OCI-LY7 (cell line): Measurements from ENCODE around the gene FRMD3. TPM values are rescaled to one million over a fixed set of nuclear protein-coding genes. Genes with fewer than 3 reads are reported as not detected.

Source experiments
- BruUV-seq: library from RNA; stranded (reverse); fragments of 400-500 nt; replicated peaks from 2 replicates; lab custom pipeline; 2021; lab: Mats Ljungman, UMichigan
- CTCF ChIA-PET: fragments of 300-600 bp; sonication (Branson Sonifier 250); formaldehyde crosslinking; loops from one replicate; lab custom pipeline; 2022; ENCODE audit warnings: antibody characterized with exemption; ENCODE audit not compliant: unreplicated experiment; lab: Charles Lee
- POLR2A ChIA-PET: fragments of 300-600 bp; sonication (Branson Sonifier 250); formaldehyde crosslinking; loops from one replicate; lab custom pipeline; 2022; ENCODE audit warnings: antibody characterized with exemption; lab: Charles Lee
- DNase-seq: peaks from one replicate; pipeline ENCODE4 v3.0.0-alpha.2; 2015; ENCODE audit warnings: low spot score
- H2AFZ ChIP-seq: fragments of 200-600 bp; sonication (generic), shearing (Covaris generic); 2 replicates; pipeline ENCODE4 v1.6.1; 2014; ENCODE audit warnings: mild to moderate bottlenecking, antibody characterized with exemption, low read length, moderate library complexity
- H3K27ac ChIP-seq: fragments of 200-600 bp; sonication (generic); 2 replicates; pipeline ENCODE4 v1.5.1; 2014; ENCODE audit warnings: mixed run types, low read depth, mild to moderate bottlenecking, moderate library complexity, low read length, inconsistent platforms; ENCODE audit not compliant: poor library complexity, severe bottlenecking
- H3K36me3 ChIP-seq: fragments of 200-600 bp; sonication (generic); 2 replicates; pipeline ENCODE4 v1.6.1; 2014; ENCODE audit warnings: mild to moderate bottlenecking, antibody characterized with exemption, low read length, moderate library complexity, mixed read lengths; ENCODE audit not compliant: insufficient read depth
- H3K4me1 ChIP-seq: fragments of 200-600 bp; sonication (generic); 2 replicates; pipeline ENCODE4 v1.5.1; 2014; ENCODE audit warnings: mild to moderate bottlenecking, low read length; ENCODE audit not compliant: insufficient read depth, poor library complexity, severe bottlenecking
- H3K4me2 ChIP-seq: fragments of 200-600 bp; sonication (generic); 2 replicates; pipeline ENCODE4 v1.6.1; 2014; ENCODE audit warnings: mild to moderate bottlenecking, low read length
- H3K4me3 ChIP-seq: fragments of 200-600 bp; sonication (generic); 2 replicates; pipeline ENCODE4 v1.5.1; 2014; ENCODE audit warnings: mild to moderate bottlenecking, low read depth, low read length; ENCODE audit not compliant: poor library complexity, severe bottlenecking
- H3K79me2 ChIP-seq: fragments of 200-600 bp; sonication (generic); 2 replicates; pipeline ENCODE4 v1.6.1; 2016; ENCODE audit warnings: low read depth, mild to moderate bottlenecking, low read length, moderate library complexity, mixed read lengths; ENCODE audit not compliant: insufficient read depth
- H3K9me2 ChIP-seq: fragments of 200-600 bp; sonication (generic); 2 replicates; pipeline ENCODE4 v1.6.1; 2016; ENCODE audit warnings: mild to moderate bottlenecking, low read length, mixed read lengths; ENCODE audit not compliant: insufficient read depth
- H3K9me3 ChIP-seq: fragments of 200-600 bp; sonication (generic); 2 replicates; pipeline ENCODE4 v1.6.1; 2014; ENCODE audit warnings: mild to moderate bottlenecking, mixed run types, low read length, mixed read lengths
- H4K20me1 ChIP-seq: fragments of 200-600 bp; sonication (generic); 2 replicates; pipeline ENCODE4 v1.6.1; 2014; ENCODE audit warnings: mild to moderate bottlenecking, antibody characterized with exemption, low read length, moderate library complexity, mixed read lengths; ENCODE audit not compliant: insufficient read depth
- CTCF ChIP-seq: fragments of 200-600 bp; sonication (generic); conservative IDR thresholded peaks from 2 replicates; pipeline ENCODE4 v1.5.1; 2014; ENCODE audit warnings: mild to moderate bottlenecking, antibody characterized with exemption, low read length, moderate library complexity, mixed read lengths
- EZH2phosphoT487 ChIP-seq: fragments of 200-600 bp; sonication (generic); IDR thresholded peaks from 2 replicates; pipeline ENCODE4 v1.6.1; 2018; ENCODE audit warnings: low read depth, borderline replicate concordance, mild to moderate bottlenecking, mixed run types, antibody characterized with exemption, low read length, moderate library complexity, mixed read lengths
- intact Hi-C: fragments of 100-400 bp; cut with micrococcal nuclease; formaldehyde crosslinking; loops from one replicate; pipeline ENCODE4 v1.10.0; 2022; ENCODE audit not compliant: unreplicated experiment
- total RNA-seq, 2 experiments: library from RNA; depleted of rRNA in 1 of 2; stranded (reverse); fragments of >200 nt in 1 of 2; shearing (Covaris generic) in 1 of 2; gene quantifications; 2 replicates each; pipeline ENCODE4 v1.2.3, GENCODE V29; 2014 to 2022

The FRMD3 gene
- total RNA-seq, 2 experiments from 2014 or later, result 0.48 to 1.4 TPM

- no TSS peak for BruUV-seq
- TF ChIP-seq CTCF (no peak), EZH2phosphoT487 (no peak)
- Histone ChIP-seq H3K9me3 (no peaks in the 10 kb centered on the region), H3K79me2 (no peaks in the 10 kb centered on the region), H3K4me2 (no peak overlapping the region), H3K27ac (no peak overlapping the region), H3K4me3 (no peak overlapping the region), H4K20me1 (no peaks in the 10 kb centered on the region), H2AFZ (no peak overlapping the region), H3K36me3 (no peaks in the 10 kb centered on the region), H3K9me2 (no peaks in the 10 kb centered on the region), H3K4me1 (no peaks in the 10 kb centered on the region)
- no peak for DNase-seq
- intact Hi-C loops, result no loop called here
- ChIA-PET POLR2A (interaction anchor here (0.6 kb wide), 1 partner anchor 13 kb away, joined by 3 read pairs; no protein-coding TSS in a partner anchor), CTCF (no interaction called here)
These were observed 183.2 kb downstream of the FRMD3 start for GRCh38 chr9:83355024-83355444.

GRCh38 chr9:83349031-83349430 lies 189.2 kb downstream of the FRMD3 start:
- Histone ChIP-seq H4K20me1 (no peaks in the 10 kb centered on the region), H3K36me3 (no peaks in the 10 kb centered on the region), H2AFZ (no peak overlapping the region), H3K79me2 (no peaks in the 10 kb centered on the region), H3K27ac (no peak overlapping the region), H3K4me2 (no peak overlapping the region), H3K9me3 (no peaks in the 10 kb centered on the region), H3K4me1 (no peaks in the 10 kb centered on the region), H3K4me3 (no peak overlapping the region), H3K9me2 (no peaks in the 10 kb centered on the region)
- DNase-seq, result no peak
- ChIA-PET CTCF (no interaction called here), POLR2A (no interaction called here)
- TF ChIP-seq EZH2phosphoT487 (no peak), CTCF (no peak)
- intact Hi-C loops, result no loop called here
- no TSS peak for BruUV-seq

GRCh38 chr9:83346655-83347420 lies 191.4 kb downstream of the FRMD3 start:
- H3K9me2 ChIP-seq, result no peaks in the 10 kb centered on the region
- POLR2A ChIA-PET, result no interaction called here
- no peak overlapping the region for H3K27ac ChIP-seq
- H3K36me3 ChIP-seq, result no peaks in the 10 kb centered on the region
- no peak overlapping the region for H2AFZ ChIP-seq
- no peak for DNase-seq
- no peak overlapping the region for H3K4me3 ChIP-seq
- TF ChIP-seq CTCF (no peak), EZH2phosphoT487 (no peak)
- H3K9me3 ChIP-seq, result no peaks in the 10 kb centered on the region
- H4K20me1 ChIP-seq, result no peaks in the 10 kb centered on the region
- H3K4me1 ChIP-seq, result no peaks in the 10 kb centered on the region
- intact Hi-C loops, result no loop called here
- no TSS peak for BruUV-seq
- no peak overlapping the region for H3K4me2 ChIP-seq
- CTCF ChIA-PET, result no interaction called here
- H3K79me2 ChIP-seq, result no peaks in the 10 kb centered on the region
